Measurements from ENCODE around the gene NOL12.

Gene NOL12

GRCh38 chr22:37659066-37659896, 26.9 kb upstream of the NOL12 start:
- DNase-seq (ENCODE audit: low read depth): no peak

GRCh38 chr22:37659897-37660708, 26.0 kb upstream of the NOL12 start:
- DNase-seq (ENCODE audit: low read depth): no peak

DNA sequence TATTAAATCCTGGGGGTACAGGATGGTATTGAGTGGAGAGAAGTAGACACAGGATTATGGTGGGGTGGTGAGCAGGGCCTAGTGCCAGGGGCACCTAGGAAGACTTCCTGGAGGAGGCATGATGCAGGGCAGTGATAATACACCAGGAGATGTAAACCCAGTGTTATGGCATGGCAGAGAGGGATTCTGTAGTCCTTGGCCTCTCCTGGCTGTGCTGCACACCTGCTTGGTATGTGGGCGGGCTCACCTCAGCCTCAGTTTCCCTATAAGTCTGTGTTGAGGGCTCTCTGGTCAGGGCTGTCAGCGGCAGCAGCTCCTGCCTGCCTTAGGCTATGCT, 25.5 kb upstream of the NOL12 start:
- DNase-seq (ENCODE audit: low read depth): no peak

DNA sequence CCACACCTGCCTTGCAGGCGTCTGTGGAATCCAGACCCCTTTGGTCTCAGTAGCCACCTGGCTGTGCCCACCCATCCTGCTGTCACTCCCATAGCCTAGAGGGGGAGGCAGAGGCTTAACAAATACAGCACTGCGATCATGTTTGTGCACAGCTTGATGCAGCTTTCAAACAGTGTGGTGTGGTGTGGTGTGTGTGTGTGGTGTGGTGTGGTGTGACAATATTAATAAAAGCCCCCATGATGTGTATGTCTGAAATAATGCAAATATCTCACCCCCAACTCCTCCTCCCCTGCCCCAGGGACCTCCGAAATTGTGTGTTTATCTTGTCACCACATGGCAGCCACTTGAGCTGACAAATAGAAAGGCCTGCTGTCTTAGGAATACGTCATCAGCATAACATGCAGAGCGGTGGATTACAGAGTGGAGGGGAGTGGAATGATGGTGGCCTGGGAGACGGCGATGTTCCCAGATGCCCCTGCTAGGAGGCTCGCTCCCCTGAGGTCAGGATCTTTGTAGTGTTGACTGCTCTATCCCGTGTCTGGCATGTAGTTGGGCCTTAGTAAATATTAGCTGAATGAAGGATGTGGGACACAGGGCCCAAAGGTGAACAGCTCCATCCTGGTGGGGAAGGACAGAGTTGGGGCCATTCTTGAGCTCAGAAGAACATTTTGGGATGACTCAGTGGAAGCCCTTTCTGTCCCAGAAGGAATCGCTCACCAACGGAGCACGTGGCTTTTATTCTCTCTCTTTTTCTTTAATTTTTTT, 24.8 kb upstream of the NOL12 start:
- no peak for DNase-seq (ENCODE audit: low read depth)

DNA sequence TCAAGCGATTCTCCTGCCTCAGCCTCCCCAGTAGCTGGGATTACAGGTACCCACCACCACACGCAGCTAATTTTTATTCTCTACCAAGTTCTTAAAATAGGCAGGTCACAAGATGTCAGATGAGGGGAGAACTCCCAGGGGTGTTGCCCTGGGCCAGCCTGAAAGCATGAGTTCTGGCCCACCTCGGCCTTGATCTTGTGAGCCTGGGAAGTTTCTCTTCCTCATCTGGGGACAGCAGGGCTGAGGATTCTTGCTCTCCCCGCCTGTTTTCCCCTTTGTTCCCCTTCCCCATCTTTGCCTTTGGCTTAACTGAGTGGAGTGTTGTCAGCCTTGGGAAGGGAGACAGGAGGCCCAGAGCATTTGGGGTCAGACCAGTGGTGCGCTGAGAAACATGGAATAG, 24.1 kb upstream of the NOL12 start:
- no peak for DNase-seq (ENCODE audit: low read depth)

- no peak for DNase-seq (ENCODE audit: low read depth)
Observed at GRCh38 chr22:37663521-37664140, 22.5 kb upstream of the NOL12 start.

DNA sequence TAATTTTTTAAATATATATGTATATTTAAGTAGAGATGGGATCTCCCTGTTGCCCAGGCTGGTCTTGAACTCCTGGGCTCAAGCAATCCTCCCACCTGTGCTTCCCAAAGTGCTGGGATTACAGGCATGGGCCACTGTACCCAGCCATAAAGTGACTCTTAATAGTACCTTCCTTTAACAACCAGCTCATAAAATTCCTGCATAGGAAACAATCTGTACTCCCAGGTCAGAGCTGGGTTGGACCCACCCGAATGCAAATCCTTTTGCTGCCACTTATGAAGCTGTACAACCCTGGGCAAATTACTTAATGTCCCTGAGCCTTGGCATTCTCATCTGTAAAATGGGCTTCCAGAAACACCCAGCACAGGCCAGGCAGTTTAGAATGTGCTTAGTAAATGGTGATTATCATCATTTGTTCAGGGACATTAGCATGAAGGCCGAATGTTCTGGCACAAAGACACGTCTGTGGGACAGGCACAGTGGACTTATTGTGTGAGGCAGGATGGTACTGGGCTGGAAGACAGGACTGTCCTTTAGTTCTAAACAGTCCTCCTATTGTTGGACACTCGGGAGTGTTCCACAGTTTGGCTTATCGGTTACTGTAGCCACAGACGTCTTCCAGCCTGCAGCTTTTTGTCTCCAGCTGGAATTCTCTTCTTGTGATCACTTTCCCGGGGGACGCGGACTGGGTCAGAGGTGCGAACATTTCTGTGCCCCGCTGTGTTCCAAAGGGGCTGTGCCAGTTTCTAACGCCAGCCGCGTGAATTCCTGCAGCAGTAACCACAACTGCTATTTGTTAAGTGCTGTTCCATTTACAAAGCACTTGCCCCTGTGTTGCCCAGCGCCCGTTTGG, 21.7 kb upstream of the NOL12 start:
- DNase-seq (ENCODE audit: low read depth): no peak

GRCh38 chr22:37665487-37665886, 20.7 kb upstream of the NOL12 start:
- no peak for DNase-seq (ENCODE audit: low read depth)

DNA sequence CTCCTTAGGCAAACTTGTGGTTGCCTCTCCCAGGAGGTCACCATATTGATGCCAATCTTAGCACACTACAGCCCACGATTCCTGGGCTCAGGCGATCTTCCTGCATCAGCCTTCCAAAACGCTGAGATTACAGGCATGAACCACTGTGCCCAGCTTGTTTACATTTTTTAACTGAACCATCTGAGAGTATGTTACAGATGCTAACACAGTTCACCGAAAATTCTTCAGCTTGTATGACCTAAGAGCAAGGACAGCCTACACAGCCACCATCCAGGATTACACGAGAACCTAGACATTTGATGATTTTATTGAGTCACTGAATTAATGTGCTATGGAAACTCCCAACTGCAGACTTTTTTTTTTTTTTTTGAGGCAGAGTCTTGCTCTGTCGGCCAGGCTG, 16.6 kb upstream of the NOL12 start:
- DNase-seq (ENCODE audit: low read depth): no peak

GRCh38 chr22:37672206-37672919, 13.8 kb upstream of the NOL12 start:
- no peak for DNase-seq (ENCODE audit: low read depth)

DNA sequence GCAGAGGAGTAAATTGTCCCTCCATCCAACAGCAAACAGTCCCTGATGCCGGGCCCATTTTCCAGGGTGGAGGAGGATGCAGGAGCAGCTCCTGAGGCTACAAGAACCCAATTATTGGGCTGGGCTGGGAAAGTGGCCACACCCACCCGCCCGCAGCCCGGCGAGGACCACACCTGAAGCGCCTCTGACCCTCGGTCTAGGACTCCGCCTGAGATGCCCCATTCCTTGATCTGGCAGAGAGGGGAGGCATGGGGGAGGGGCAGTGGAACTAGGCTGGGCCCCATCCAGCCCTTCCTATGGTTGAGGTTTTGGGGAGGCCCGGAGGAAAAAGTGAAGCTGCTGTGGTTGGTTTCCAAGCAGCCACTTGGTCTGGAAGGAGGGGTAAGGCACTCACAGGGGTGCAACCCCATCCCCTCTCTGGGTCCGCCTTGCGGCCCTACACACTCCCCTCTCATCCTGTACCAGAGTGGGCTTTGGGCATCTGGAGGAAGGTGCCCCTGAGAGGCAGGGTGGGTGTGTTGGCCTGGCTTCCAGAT, 13.2 kb upstream of the NOL12 start:
- no peak for DNase-seq (ENCODE audit: low read depth)

DNA sequence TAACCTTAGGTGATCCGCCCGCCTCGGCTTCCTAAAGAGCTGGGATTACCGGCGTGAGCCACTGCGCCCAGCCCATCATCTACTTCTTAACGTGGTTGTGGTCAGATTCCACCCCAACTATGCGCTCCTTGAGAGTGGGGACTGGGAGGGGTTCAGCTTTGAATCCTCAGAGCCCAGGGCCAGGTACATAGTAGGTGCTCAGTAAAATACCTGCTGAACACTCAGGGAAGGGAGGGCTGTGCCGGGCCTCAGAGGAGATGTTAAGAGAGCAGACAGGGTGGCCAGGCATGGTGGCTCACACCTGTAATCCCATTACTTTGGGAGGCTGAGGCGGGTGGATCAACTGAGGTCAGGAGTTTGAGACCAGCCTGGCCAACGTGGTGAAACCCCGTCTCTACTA, 11.9 kb upstream of the NOL12 start:
- no peak for DNase-seq (ENCODE audit: low read depth)

GRCh38 chr22:37674951-37675929, 10.9 kb upstream of the NOL12 start, which contains the start of gene LGALS1:
LGALS1 (plus strand) TSS chr22:37675636; CDS start chr22:37675703, 67 bp downstream.
- no peak for DNase-seq (ENCODE audit: low read depth)

GRCh38 chr22:37675930-37676735, 10.0 kb upstream of the NOL12 start:
- DNase-seq (ENCODE audit: low read depth): no peak

GRCh38 chr22:37676736-37677492, 9.2 kb upstream of the NOL12 start:
- DNase-seq (ENCODE audit: low read depth): peak; percentile 94

- no peak for DNase-seq (ENCODE audit: low read depth)
Observed at GRCh38 chr22:37677493-37677974, 8.6 kb upstream of the NOL12 start.

GRCh38 chr22:37678372-37678771, 7.8 kb upstream of the NOL12 start:
- no peak for DNase-seq (ENCODE audit: low read depth)
